GM12872 (cell line): Measurements from ENCODE around the gene RTP5.
A peak's percentile ranks its signal among the peaks of the same experiment; 100 is the strongest.

Experiments used
- TF ChIP-seq, protein P1 (sequence below): IDR thresholded peaks from 3 replicates; pipeline ENCODE4 v1.5.1; 2011; ENCODE audit warnings: low read depth, mild to moderate bottlenecking, low read length, moderate library complexity; ENCODE audit not compliant: insufficient read depth

The RTP5 gene

GRCh38 chr2:241875754-241876527, 6.4 kb downstream of the RTP5 start:
- TF ChIP-seq, protein P1, sequence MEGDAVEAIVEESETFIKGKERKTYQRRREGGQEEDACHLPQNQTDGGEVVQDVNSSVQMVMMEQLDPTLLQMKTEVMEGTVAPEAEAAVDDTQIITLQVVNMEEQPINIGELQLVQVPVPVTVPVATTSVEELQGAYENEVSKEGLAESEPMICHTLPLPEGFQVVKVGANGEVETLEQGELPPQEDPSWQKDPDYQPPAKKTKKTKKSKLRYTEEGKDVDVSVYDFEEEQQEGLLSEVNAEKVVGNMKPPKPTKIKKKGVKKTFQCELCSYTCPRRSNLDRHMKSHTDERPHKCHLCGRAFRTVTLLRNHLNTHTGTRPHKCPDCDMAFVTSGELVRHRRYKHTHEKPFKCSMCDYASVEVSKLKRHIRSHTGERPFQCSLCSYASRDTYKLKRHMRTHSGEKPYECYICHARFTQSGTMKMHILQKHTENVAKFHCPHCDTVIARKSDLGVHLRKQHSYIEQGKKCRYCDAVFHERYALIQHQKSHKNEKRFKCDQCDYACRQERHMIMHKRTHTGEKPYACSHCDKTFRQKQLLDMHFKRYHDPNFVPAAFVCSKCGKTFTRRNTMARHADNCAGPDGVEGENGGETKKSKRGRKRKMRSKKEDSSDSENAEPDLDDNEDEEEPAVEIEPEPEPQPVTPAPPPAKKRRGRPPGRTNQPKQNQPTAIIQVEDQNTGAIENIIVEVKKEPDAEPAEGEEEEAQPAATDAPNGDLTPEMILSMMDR: peak; percentile 42

DNA sequence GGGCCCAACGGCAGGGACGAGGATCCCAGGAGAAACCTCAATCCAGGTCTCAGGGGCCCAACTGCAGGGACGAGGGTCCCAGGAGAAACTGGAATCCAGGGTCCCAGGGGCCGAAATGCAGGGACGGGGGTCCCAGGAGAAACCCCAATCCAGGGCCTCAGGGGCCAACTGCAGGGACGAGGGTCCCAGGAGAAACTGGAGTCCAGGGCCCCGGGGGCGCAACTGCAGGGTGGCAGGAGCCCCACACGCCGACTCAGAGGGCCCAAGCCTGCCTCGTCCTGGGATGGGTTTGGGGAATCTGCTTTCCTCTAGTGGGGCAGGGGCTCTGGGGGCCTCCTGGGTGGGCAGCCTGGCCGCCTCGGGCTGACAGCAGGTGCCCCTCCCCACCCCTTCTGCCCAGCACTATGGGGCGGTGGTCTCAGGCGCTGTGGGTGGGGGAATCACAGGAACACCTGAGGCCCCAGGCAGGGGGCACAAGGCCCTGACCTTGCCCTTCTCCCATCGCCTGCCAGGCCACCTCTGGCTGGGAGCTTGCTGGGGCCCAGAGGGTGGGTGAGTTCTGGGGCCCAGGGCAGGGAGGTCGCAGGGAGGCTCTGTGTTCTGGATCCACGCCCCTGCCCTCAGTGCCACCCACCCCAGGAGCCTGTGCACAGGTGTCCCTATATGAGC, 7.1 kb downstream of the RTP5 start:
- TF ChIP-seq, protein P1: no peak

- TF ChIP-seq, protein P1: no peak
Observed at GRCh38 chr2:241877197-241877685, 7.7 kb downstream of the RTP5 start.

GRCh38 chr2:241877989-241878970, 8.8 kb downstream of the RTP5 start:
- TF ChIP-seq, protein P1: peak; percentile 71

DNA sequence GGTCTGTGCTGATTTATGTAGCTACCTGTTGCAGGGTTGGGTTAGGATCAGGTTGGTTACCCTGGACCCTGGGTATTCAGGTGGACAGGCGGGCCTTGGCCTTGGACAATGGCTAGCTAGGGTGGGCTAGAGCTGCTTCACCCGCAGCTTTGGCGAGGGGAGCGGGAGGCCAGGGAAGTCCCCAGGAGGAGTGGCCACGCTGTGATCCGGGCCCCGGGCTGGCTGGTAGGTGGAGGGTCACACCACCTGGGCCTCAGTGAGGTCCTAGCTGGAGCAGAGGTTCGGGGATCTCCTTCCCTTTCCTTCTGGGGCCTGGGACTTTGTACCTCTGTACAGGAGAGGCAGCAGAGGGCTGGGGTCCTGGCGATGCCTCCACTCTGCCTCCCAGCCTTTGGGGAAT, 9.8 kb downstream of the RTP5 start:
- TF ChIP-seq, protein P1: no peak

DNA sequence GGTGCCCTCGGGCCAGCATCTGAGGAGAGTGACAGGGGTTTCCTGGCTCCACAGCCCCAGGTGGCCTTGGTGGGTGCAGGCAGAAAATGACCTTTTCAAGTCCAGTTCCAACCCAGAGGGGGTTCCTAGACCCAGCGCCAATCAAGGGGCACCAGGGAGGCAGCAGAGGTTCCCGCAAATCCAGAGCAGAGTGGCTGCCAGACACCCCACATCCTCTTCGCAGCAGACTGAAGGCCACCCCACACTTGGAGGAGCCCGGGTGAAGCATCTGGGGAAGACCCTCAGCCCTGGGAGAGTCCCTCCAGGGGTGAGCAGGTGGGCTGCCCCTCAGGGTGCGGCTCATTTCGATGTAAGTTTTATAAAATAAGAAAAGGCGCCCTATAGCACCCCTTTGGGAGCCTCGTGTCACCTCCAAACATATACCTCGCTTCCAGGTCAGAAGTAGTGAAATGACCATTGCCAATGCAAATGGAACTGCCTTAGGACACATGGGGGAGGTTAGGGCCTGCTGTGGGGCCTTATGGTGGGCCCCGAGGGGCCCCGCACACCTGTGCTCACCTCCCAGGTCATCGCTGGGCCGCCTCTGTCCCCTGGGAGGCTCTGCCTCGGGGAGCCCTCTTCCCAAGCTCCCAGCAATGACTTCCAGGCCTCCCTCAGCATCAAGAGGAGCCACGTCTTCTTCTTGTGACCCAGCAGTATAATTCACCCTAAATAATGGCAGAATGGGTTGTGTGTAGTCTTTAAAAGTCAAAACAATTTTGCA, 11.0 kb downstream of the RTP5 start:
- TF ChIP-seq, protein P1: no peak
